Gastrocnemius medialis (tissue), 4 donors: ENCODE measurements around the gene IGSF9B.

ENCODE experiments used
- POLR2A ChIP-seq, 2 donors: fragments of 450-650 bp; IDR thresholded peaks; one replicate each; pipeline ENCODE4 v1.6.1; 2017; ENCODE audit warnings: antibody characterized with exemption in 2 of 2, mild to moderate bottlenecking in 2 of 2, moderate library complexity in 2 of 2
- TF ChIP-seq, protein P1 (sequence below), 5 experiments: fragments of 450-650 bp in 3 of 5; fragments of 200-600 bp in 2 of 5; sonication (generic) in 2 of 5; IDR thresholded peaks in 4 of 5; conservative IDR thresholded peaks in 1 of 5; 1 replicate in 4 of 5; 2 replicates in 1 of 5; pipeline ENCODE4 v1.5.1; 2016 to 2019; ENCODE audit warnings: antibody characterized with exemption in 5 of 5, mild to moderate bottlenecking in 3 of 5, moderate library complexity in 3 of 5

DNA sequence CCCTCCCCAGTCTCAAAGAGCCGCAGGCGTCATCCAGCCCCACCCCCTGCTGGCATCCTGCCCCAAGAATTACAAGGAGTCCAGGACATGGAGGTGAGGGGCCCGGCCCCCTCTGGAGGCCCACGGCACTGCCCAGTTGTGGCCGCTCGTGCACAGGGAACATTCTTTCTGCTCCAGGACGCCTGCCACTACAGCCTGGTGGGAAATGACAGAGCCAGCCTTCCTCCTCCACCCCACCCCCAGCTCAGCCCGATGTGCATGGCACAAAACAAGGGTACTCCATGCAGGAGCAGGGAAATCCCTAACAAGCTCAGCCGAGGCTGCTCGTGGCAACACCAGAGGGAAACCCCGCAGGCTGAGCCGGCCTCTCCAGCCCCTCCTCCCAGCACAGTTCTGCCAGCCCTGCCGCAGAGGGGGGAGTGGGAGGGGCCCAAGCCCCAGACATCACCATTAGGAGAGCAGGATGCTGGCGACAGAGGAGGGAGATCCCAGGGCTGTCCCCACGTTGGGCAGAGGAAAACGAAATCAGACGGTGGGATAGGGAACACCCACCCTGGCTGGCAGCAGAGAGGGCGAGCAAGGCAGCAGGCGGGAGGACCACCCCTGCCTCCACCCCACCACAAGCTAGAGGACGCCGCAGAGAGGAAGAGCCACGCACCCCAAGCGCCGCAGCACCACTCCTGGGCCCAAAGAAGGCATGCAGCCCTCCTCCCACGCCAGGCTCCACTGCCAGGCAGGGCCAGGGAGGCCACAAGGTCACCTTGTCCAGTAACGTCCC, 10.0 kb downstream of the IGSF9B start:
- TF ChIP-seq, protein P1, sequence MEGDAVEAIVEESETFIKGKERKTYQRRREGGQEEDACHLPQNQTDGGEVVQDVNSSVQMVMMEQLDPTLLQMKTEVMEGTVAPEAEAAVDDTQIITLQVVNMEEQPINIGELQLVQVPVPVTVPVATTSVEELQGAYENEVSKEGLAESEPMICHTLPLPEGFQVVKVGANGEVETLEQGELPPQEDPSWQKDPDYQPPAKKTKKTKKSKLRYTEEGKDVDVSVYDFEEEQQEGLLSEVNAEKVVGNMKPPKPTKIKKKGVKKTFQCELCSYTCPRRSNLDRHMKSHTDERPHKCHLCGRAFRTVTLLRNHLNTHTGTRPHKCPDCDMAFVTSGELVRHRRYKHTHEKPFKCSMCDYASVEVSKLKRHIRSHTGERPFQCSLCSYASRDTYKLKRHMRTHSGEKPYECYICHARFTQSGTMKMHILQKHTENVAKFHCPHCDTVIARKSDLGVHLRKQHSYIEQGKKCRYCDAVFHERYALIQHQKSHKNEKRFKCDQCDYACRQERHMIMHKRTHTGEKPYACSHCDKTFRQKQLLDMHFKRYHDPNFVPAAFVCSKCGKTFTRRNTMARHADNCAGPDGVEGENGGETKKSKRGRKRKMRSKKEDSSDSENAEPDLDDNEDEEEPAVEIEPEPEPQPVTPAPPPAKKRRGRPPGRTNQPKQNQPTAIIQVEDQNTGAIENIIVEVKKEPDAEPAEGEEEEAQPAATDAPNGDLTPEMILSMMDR (IDR thresholded peaks at IDR 0.05 in 4 of 5, conservative IDR thresholded peaks at IDR 0.05 in 1 of 5) = no peak
- no peak for TF ChIP-seq POLR2A (IDR thresholded peaks at IDR 0.05)
